HUES48 (cell line): ENCODE data around the gene SART3.
"Not testable (repeated sequence)": the region's sequence is repeated elsewhere in the genome, so short reads cannot be mapped to it uniquely, and the experiment has no call there.

Source experiments
- H3K27ac ChIP-seq: one replicate; pipeline ENCODE4 v1.7.0; 2013; ENCODE audit warnings: low read depth, low read length, inconsistent platforms
- H3K27me3 ChIP-seq: 2 replicates; pipeline ENCODE4 v1.6.1; 2013; ENCODE audit warnings: mild to moderate bottlenecking, low read length; ENCODE audit not compliant: control insufficient read depth, insufficient read depth
- H3K36me3 ChIP-seq: 2 replicates; pipeline ENCODE4 v1.6.1; 2013; ENCODE audit warnings: low read length; ENCODE audit not compliant: control insufficient read depth, insufficient read depth
- H3K4me1 ChIP-seq: 2 replicates; pipeline ENCODE4 v1.6.1; 2013; ENCODE audit warnings: mild to moderate bottlenecking, low read length; ENCODE audit not compliant: control insufficient read depth, insufficient read depth
- H3K4me3 ChIP-seq: 2 replicates; pipeline ENCODE4 v1.5.1; 2013; ENCODE audit warnings: mild to moderate bottlenecking, low read depth, low read length
- H3K9ac ChIP-seq: 2 replicates; pipeline ENCODE4 v1.6.1; 2013; ENCODE audit warnings: mild to moderate bottlenecking, low read depth, low read length, moderate library complexity
- H3K9me3 ChIP-seq: 2 replicates; pipeline ENCODE4 v1.6.1; 2013; ENCODE audit warnings: low read length; ENCODE audit not compliant: control insufficient read depth, insufficient read depth

SART3 gene

DNA sequence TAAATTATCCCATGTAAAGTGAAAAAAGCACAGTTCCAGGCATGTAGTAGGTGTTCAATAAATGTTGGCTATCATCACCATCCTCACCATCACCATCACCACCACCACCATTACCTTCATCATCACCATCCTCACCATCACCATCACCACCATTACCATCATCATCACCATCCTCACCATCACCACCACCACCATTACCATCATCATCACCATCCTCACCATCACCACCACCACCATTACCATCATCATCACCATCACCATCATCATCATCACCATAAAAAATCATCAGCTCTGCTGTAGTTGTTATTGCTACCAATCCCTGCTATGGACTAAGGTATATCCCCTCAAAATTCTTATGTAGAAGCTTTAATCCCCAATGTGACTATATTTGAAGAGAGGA is 16.5 kb upstream of the SART3 start:
- Histone ChIP-seq H3K36me3 (no peaks in the 10 kb centered on the region), H3K9me3 (no peaks in the 10 kb centered on the region), H3K27me3 (no peaks in the 10 kb centered on the region), H3K27ac (no peak overlapping the region), H3K4me3 (no peak overlapping the region), H3K4me1 (no peaks in the 10 kb centered on the region), H3K9ac (no peak overlapping the region)

DNA sequence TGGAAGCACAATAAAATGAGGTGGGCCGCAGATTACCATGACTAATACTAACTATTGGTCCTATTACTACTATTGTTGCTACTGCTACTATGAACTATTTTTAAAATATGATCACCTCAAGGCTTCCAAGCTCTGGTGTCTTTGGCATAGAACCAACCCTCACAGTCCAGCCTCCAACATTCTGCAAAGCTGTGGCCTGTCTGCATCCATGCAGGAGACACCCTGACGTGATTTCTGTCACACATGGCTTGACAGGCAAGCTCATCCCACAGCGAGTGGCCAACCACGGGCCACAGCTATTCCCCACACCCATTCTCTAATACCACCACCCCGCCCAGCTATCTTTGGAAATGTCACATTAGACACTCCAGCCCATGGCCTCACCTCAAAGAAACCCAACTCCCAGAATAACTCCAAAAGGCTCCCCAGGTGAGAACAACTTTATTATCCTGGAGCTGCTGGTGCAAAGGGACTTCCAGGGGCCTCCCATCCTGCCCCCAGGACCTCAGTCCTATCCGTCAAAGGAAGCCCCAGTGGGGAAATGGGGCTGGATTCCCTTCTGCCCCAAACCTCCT is 15.8 kb upstream of the SART3 start:
- no peak overlapping the region for H3K4me3 ChIP-seq
- no peaks in the 10 kb centered on the region for H3K27me3 ChIP-seq
- no peak overlapping the region for H3K9ac ChIP-seq
- H3K27ac ChIP-seq = no peak overlapping the region
- H3K36me3 ChIP-seq = no peaks in the 10 kb centered on the region
- H3K9me3 ChIP-seq = no peaks in the 10 kb centered on the region
- H3K4me1 ChIP-seq = no peaks in the 10 kb centered on the region

DNA sequence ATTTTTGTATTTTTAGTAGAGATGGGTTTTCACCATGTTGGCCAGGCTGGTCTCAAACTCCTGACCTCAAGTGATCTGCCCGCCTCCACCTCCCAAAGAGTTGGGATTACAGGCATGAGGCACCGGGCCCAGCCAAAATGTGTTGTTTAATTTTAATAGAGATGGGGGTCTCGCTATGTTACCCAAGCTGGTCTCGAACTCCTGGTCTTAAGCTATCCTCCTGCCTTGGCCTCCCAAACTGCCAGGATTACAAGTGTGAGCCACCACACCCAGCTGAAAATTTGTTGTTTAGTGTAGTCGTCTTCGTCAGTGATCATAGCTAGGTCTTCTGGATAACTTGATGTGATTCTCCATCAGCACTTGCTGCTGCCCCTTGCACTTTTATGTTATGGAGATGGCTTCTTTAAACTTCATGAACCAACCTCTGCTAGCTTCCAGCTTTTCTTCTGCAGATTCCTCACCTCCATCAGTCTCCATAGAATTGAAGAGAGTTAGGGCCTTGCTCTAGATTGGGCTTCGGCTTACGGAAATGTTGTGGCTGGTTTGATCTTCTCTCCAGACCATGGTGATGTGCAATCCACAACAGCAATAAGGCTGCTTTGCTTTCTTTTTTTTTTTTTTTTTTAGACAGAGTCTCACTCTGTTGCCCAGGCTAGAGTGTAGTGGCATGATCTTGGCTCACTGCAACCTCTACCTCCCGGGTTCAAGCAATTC is 14.4 kb upstream of the SART3 start:
- H3K4me1 ChIP-seq = no peaks in the 10 kb centered on the region

DNA sequence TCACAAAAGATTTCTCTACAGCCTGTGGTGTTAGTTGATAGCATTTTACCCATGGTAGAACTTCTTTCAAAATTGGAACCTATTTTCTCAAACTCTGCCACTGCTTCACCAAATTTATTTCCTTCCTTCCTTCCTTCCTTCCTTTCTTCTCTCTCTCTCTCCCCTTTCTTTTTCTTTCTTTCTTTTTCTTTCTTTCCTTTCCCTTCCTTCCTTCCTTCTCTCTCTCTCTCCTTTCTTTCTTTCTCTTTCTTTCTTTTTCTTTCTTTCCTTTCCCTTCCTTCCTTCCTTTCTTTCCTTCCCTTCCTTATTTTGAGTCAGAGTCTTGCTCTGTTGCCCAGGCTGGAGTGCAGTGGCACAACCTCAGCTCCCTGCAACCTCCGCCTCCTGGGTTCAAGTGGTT is 13.3 kb upstream of the SART3 start:
- H3K9me3 ChIP-seq, H3K4me1 ChIP-seq, H3K4me3 ChIP-seq, H3K9ac ChIP-seq, H3K27me3 ChIP-seq, H3K27ac ChIP-seq, H3K36me3 ChIP-seq: not testable (repeated sequence)

More for the DNA sequence above, 14.4 kb upstream of the SART3 start:
- Histone ChIP-seq H3K36me3 (no peaks in the 10 kb centered on the region), H3K4me3 (no peak overlapping the region), H3K27me3 (no peaks in the 10 kb centered on the region), H3K9ac (no peak overlapping the region), H3K27ac (no peak overlapping the region), H3K9me3 (no peaks in the 10 kb centered on the region)

DNA sequence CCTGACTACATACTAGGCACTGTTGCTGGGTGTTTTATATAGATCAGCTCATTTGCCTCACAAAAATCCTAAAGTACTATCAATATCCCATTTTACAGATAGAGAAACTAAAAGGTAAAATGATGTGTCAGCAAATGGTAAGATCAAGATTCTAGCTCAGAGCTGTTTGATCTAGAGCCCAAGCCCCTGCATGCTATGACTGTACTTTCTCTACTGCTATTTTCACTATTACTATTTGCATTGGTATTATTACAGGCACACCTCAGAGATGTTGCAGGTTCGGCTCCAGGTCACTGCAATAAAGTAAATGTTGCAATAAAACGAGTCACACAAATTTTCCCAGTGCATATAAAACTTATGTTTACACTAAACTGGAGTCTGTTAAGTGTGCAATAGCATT is 12.3 kb upstream of the SART3 start:
- Histone ChIP-seq H3K27me3 (no peaks in the 10 kb centered on the region), H3K4me1 (no peaks in the 10 kb centered on the region), H3K36me3 (peaks cover 15% of the 10 kb centered on the region), H3K27ac (no peak overlapping the region), H3K9me3 (no peaks in the 10 kb centered on the region), H3K9ac (no peak overlapping the region), H3K4me3 (no peak overlapping the region)

DNA sequence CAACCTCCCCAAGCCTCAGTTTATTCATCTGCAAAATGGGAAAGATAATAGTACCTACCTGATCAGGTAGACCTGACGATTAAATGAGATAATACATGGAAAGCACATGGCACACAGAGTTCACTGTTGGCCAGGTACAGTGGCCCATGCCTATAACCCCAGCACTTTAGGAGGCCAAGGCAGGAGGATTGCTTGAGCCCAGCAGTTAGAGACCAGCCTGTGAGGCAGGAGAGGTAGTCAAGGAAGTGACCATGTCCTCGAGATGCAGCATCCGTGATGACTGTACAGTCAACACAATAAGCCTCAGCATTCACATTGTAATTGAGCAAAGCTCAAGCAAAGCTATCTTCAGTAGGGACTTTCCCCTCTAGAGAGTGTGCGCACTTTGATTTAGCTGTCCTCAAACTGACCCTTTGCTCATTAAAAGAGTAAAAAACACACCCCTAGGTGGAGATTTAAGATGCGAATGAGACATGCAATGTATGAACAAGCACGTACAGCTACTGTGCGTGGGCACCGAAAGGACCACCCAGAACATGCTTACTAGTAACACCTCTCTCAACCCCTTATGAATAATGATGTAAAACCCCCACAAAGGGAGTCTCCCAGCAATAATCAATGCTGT is 11.3 kb upstream of the SART3 start:
- no peaks in the 10 kb centered on the region for H3K4me1 ChIP-seq
- H3K27ac ChIP-seq = no peak overlapping the region
- no peaks in the 10 kb centered on the region for H3K9me3 ChIP-seq
- no peak overlapping the region for H3K4me3 ChIP-seq
- H3K27me3 ChIP-seq = no peaks in the 10 kb centered on the region
- H3K36me3 ChIP-seq = peaks cover 26% of the 10 kb centered on the region
- H3K9ac ChIP-seq = no peak overlapping the region

DNA sequence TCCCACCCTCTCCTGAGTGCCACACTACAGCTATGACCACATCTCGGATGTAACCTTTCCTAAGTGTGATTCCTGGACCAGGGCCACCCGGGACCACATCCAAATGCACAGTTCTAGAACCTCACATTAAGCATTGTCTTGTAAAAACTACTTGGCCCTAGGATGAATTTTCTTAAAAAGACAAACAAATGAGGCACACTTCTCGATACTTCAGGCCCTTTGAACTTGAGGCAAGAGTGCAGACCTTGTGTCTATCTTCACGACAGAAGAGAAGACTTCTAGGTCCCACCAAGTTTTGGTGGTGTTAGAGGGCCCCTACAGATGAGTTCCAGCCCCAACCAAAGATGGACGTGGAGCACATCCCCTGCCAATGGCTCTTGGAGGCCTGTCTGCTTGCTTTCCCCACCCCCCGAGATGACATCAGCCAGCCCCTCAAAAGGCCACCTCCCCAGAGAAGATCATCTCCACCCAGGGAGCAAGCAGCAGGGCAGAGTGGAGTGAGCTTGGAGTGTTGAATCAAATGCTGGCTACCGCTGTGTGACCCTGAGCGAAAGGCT is 10.7 kb upstream of the SART3 start:
- Histone ChIP-seq H3K36me3 (peaks cover 31% of the 10 kb centered on the region), H3K4me1 (no peaks in the 10 kb centered on the region), H3K4me3 (no peak overlapping the region), H3K27me3 (no peaks in the 10 kb centered on the region), H3K9me3 (no peaks in the 10 kb centered on the region), H3K9ac (no peak overlapping the region), H3K27ac (no peak overlapping the region)

DNA sequence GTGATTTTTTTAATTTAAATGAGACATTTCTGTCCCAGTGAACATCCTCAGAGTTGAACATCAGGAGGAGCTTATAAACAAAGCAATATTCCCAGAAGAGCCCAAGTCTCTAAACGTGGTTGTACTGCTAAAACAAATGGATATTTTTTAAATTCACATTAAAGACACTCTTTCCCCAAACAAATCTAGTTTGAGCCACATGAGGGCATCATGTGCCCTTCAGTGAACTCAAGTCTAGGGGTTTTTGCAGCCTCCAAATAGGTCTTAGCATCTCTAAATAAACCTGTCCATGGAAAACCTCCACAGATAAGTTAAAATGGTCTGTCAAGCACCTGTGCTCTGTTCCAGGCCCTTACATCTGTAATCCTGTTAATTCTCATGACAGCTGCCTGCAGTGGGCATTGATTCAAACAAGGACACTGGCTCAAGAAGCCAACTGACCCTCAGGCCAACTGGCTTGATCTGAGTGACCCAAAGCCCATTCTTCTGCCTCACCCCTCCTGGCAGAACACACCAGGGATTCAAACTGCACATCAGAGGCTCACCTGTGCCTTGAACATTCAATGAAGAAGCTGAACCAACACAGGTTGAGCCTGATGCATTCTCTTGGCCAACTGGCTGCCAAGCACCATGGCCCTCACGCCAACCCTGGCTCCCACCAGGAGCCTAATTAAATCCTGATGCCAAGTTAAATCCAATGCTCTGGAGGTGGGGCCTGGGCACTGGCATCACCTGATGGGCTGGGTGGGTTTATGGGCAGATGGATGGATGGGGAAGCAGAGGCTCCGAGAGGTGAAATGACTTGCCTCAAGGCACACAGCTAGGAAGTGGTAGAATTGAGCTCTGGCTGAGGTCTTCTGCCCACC is 10.0 kb upstream of the SART3 start:
- H3K36me3 ChIP-seq = peaks cover 39% of the 10 kb centered on the region
- no peak overlapping the region for H3K27ac ChIP-seq
- no peak overlapping the region for H3K4me3 ChIP-seq
- H3K27me3 ChIP-seq = no peaks in the 10 kb centered on the region
- H3K9me3 ChIP-seq = no peaks in the 10 kb centered on the region
- no peaks in the 10 kb centered on the region for H3K4me1 ChIP-seq
- no peak overlapping the region for H3K9ac ChIP-seq

DNA sequence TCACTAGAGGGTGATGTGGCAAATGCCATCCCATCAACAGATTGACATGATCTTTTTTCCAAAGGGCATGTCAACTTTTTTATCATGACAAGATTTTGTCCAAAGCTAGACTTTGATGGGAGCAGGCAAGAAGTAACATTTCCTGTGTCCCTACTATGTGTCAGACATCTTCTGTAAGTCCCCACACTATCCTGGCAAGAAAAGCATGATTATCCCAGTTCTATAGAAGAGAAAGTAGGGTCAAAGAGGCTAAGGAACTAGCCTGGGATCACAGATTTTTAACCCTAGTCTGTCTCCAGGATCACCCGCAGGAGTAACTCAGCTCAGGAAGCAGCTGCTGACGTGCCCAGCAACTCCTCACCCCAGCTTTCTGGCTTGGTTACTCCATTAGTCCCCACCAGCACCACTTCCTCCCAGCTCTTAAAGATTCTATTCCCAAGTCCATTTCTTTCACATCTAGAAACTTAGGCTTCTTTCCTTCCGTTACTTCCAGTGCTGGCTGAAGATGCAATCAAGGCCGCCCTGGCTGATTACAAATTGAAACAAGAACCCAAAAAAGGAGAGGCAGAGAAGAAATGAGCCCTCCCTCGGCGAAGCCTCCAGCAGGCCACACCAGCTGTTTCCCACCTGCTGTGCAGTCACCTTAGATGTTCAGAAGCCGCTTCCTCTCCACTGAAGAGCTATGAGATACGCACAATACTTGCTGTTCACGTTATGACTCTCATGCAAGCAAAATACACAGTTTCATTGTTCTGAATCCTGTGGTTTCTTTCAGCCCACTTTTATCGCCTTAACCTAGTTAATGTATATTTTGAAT is 7.6 kb upstream of the SART3 start:
- H3K27me3 ChIP-seq = no peaks in the 10 kb centered on the region
- no peak overlapping the region for H3K27ac ChIP-seq
- no peaks in the 10 kb centered on the region for H3K4me1 ChIP-seq
- H3K36me3 ChIP-seq = peaks cover 60% of the 10 kb centered on the region
- H3K9me3 ChIP-seq = no peaks in the 10 kb centered on the region
- H3K4me3 ChIP-seq = no peak overlapping the region
- H3K9ac ChIP-seq = no peak overlapping the region
